Vagina (tissue), 2 donors: Measurements from ENCODE around the gene PIH1D1. TPM values are rescaled to one million over a fixed set of nuclear protein-coding genes. Genes with fewer than 3 reads are reported as not detected.

Experiments
- DNase-seq, 2 donors: peaks; one replicate each; pipeline ENCODE4 v3.0.0-alpha.2; 2017; ENCODE audit errors: extremely low spot score in 2 of 2
- H3K27ac ChIP-seq: fragments of 200-600 bp; sonication (generic); one replicate; pipeline ENCODE4 v1.5.1; 2019
- H3K27me3 ChIP-seq: fragments of 200-600 bp; sonication (generic); one replicate; pipeline ENCODE4 v1.5.1; 2019
- H3K36me3 ChIP-seq, 2 donors: fragments of 200-600 bp; sonication (generic); one replicate each; pipeline ENCODE4 v1.5.1; 2017 to 2019
- H3K4me1 ChIP-seq: fragments of 200-600 bp; sonication (generic); one replicate; pipeline ENCODE4 v1.5.1; 2019
- H3K4me3 ChIP-seq, 2 donors: fragments of 200-600 bp; sonication (generic); 1 replicate in 1 of 2; 2 replicates in 1 of 2; pipeline ENCODE4 v1.5.1; 2016 to 2019
- H3K9me3 ChIP-seq: fragments of 200-600 bp; sonication (generic); one replicate; pipeline ENCODE4 v1.5.1; 2019
- CTCF ChIP-seq, 3 experiments: fragments of 450-650 bp in 2 of 3; fragments of 200-600 bp in 1 of 3; sonication (generic) in 1 of 3; IDR thresholded peaks; one replicate each; pipeline ENCODE4 v1.5.1; 2017 to 2019; ENCODE audit warnings: antibody characterized with exemption in 3 of 3, mild to moderate bottlenecking in 2 of 3, moderate library complexity in 2 of 3
- POLR2A ChIP-seq, 2 donors: fragments of 450-650 bp; IDR thresholded peaks; one replicate each; pipeline ENCODE4 v1.6.1; 2017; ENCODE audit warnings: antibody characterized with exemption in 2 of 2, mild to moderate bottlenecking in 2 of 2, moderate library complexity in 2 of 2
- POLR2AphosphoS5 ChIP-seq, 2 donors: sonication (generic); formaldehyde crosslinking; IDR thresholded peaks; one replicate each; pipeline ENCODE4 v1.9.0; 2017; ENCODE audit warnings: antibody characterized with exemption in 2 of 2, mild to moderate bottlenecking in 2 of 2, low read depth in 1 of 2; ENCODE audit not compliant: insufficient read depth in 1 of 2
- intact Hi-C: fragments of 100-400 bp; cut with DNase I; formaldehyde crosslinking; loops from one replicate; pipeline ENCODE4 v1.15.1; 2023
- total RNA-seq: library from RNA; depleted of rRNA; stranded (reverse); fragments of >200 nt; gene quantifications from one replicate; pipeline ENCODE4 v1.2.3, GENCODE V29; 2016

The PIH1D1 gene
- total RNA-seq, 1 donor from 2014 or later: 96.3 TPM

GRCh38 chr19:49468746-49469447 lies 17.3 kb upstream of the PIH1D1 start:
- H3K9me3 ChIP-seq: no peaks in the 10 kb centered on the region
- peak in 1 of 2 donors; percentile 95 for DNase-seq
- intact Hi-C loops: no loop called here
- H3K27ac ChIP-seq: peak overlapping the region; percentile 90
- TF ChIP-seq POLR2A (IDR thresholded peaks at IDR 0.05) (no peak), POLR2AphosphoS5 (IDR thresholded peaks at IDR 0.05; ENCODE audit: insufficient read depth in 1 of 2, low read depth in 1 of 2) (peak; percentile 39 to 72)
- no peaks in the 10 kb centered on the region for H3K27me3 ChIP-seq
- H3K4me1 ChIP-seq: peaks cover 24% of the 10 kb centered on the region
- peak overlapping the region in 1 of 2 donors; percentile 21 for H3K4me3 ChIP-seq
- peaks cover 0 to 17% of the 10 kb centered on the region in 2 donors for H3K36me3 ChIP-seq

GRCh38 chr19:49468199-49468598 lies 16.6 kb upstream of the PIH1D1 start:
- no peak for DNase-seq
- Histone ChIP-seq H3K27me3 (no peaks in the 10 kb centered on the region), H3K36me3 (peaks cover 0 to 19% of the 10 kb centered on the region in 2 donors), H3K4me1 (peaks cover 18% of the 10 kb centered on the region), H3K27ac (peak overlapping the region; percentile 90), H3K9me3 (no peaks in the 10 kb centered on the region), H3K4me3 (peak overlapping the region in 1 of 2 donors; percentile 21)
- TF ChIP-seq POLR2AphosphoS5 (IDR thresholded peaks at IDR 0.05; ENCODE audit: insufficient read depth in 1 of 2, low read depth in 1 of 2): peak in 1 of 2 donors; percentile 72
- no peak for TF ChIP-seq CTCF (IDR thresholded peaks at IDR 0.05)
- no peak for TF ChIP-seq POLR2A (IDR thresholded peaks at IDR 0.05)
- intact Hi-C loops: no loop called here

- no peak for DNase-seq
- Histone ChIP-seq H3K9me3 (no peaks in the 10 kb centered on the region), H3K4me3 (no peak overlapping the region), H3K4me1 (peaks cover 17% of the 10 kb centered on the region), H3K36me3 (peaks cover 0 to 19% of the 10 kb centered on the region in 2 donors), H3K27me3 (no peaks in the 10 kb centered on the region), H3K27ac (no peak overlapping the region)
- intact Hi-C loops: no loop called here
- no peak for TF ChIP-seq POLR2A (IDR thresholded peaks at IDR 0.05)
- no peak for TF ChIP-seq POLR2AphosphoS5 (IDR thresholded peaks at IDR 0.05; ENCODE audit: insufficient read depth in 1 of 2, low read depth in 1 of 2)
- TF ChIP-seq CTCF (IDR thresholded peaks at IDR 0.05): no peak
Measured at GRCh38 chr19:49465371-49465770, 13.8 kb upstream of the PIH1D1 start.

GRCh38 chr19:49463960-49464740 lies 12.5 kb upstream of the PIH1D1 start:
- no peak overlapping the region for H3K4me3 ChIP-seq
- TF ChIP-seq POLR2AphosphoS5 (IDR thresholded peaks at IDR 0.05; ENCODE audit: insufficient read depth in 1 of 2, low read depth in 1 of 2) (no peak), POLR2A (IDR thresholded peaks at IDR 0.05) (no peak), CTCF (IDR thresholded peaks at IDR 0.05) (no peak)
- H3K36me3 ChIP-seq: peaks cover 0 to 26% of the 10 kb centered on the region in 2 donors
- H3K27me3 ChIP-seq: no peaks in the 10 kb centered on the region
- DNase-seq: no peak
- intact Hi-C loops: no loop called here
- no peak overlapping the region for H3K27ac ChIP-seq
- H3K9me3 ChIP-seq: no peaks in the 10 kb centered on the region
- H3K4me1 ChIP-seq: peaks cover 13% of the 10 kb centered on the region

- intact Hi-C loops: no loop called here
- no peaks in the 10 kb centered on the region for H3K27me3 ChIP-seq
- H3K4me3 ChIP-seq: no peak overlapping the region
- peaks cover 0 to 26% of the 10 kb centered on the region in 2 donors for H3K36me3 ChIP-seq
- TF ChIP-seq POLR2AphosphoS5 (IDR thresholded peaks at IDR 0.05; ENCODE audit: insufficient read depth in 1 of 2, low read depth in 1 of 2) (no peak), CTCF (IDR thresholded peaks at IDR 0.05) (no peak), POLR2A (IDR thresholded peaks at IDR 0.05) (no peak)
- H3K9me3 ChIP-seq: no peaks in the 10 kb centered on the region
- DNase-seq: no peak
- no peak overlapping the region for H3K27ac ChIP-seq
- H3K4me1 ChIP-seq: peaks cover 18% of the 10 kb centered on the region
Measured at GRCh38 chr19:49462492-49462891, 10.9 kb upstream of the PIH1D1 start.
